ENCODE data around the gene ATXN7.

DNA sequence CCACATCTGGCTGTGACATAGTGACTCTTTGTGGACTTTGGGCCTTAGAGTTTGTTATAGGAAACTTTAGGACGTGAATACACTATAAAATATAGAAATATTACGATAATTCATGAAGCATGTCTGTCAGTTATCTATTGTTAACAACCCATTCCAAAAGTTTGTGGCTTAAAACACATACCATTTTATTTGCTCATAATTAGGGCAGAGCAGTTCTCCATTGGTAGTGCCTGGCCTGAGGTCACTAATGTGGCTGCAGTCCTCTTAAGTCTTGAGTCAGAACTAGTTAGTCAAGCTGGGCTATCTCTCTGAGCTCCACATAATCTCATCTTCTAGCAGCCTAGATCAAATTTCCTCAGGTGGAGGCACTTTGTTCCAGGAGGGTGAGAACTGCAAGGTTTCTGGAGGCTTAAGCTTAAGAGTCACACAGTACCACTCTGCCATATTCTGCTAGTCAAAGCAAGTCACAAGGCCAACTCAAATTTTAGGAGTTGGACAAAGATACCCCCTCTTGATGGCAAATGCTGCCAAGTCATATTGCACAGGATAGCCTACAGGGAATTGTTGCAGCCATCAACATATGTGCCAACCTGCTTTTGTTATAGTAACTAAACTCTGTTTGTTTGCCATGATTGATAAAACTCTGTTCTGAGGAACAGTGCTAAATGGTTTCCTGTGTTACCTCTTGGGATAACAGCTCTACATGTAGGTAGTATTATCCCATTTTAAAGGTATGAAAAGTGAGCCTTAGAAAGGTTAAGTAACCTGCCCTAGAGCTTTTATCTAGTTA, 8.7 kb downstream of the ATXN7 start:
- TF ChIP-seq POLR2AphosphoS5 (IDR thresholded peaks at IDR 0.05) (no peak), EP300 (IDR thresholded peaks at IDR 0.05) (no peak)
- TF ChIP-seq, protein P1, sequence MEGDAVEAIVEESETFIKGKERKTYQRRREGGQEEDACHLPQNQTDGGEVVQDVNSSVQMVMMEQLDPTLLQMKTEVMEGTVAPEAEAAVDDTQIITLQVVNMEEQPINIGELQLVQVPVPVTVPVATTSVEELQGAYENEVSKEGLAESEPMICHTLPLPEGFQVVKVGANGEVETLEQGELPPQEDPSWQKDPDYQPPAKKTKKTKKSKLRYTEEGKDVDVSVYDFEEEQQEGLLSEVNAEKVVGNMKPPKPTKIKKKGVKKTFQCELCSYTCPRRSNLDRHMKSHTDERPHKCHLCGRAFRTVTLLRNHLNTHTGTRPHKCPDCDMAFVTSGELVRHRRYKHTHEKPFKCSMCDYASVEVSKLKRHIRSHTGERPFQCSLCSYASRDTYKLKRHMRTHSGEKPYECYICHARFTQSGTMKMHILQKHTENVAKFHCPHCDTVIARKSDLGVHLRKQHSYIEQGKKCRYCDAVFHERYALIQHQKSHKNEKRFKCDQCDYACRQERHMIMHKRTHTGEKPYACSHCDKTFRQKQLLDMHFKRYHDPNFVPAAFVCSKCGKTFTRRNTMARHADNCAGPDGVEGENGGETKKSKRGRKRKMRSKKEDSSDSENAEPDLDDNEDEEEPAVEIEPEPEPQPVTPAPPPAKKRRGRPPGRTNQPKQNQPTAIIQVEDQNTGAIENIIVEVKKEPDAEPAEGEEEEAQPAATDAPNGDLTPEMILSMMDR (IDR thresholded peaks at IDR 0.05), result no peak

Measured in stomach (tissue), 4 donors.